Measurements from ENCODE around the gene STAU1. TPM values are rescaled to one million over a fixed set of nuclear protein-coding genes. Genes with fewer than 3 reads are reported as not detected.

STAU1 gene
- total and polyA plus RNA-seq, 2 of the 13 experiments (the other 11 are each of a cell fraction or from before 2014, with no cell fraction given) = 119 to 133 TPM

- TF ChIP-seq ZBTB40 (IDR thresholded peaks at IDR 0.05) (no peak), ZBTB40 (CRISPR knock-in tag; IDR thresholded peaks at IDR 0.05) (no peak), ZNF326 (CRISPR knock-in tag; IDR thresholded peaks at IDR 0.05; ENCODE audit: borderline replicate concordance) (no peak), ZNF264 (CRISPR knock-in tag; IDR thresholded peaks at IDR 0.05) (no peak), ZNF367 (CRISPR knock-in tag; IDR thresholded peaks at IDR 0.05; ENCODE audit: borderline replicate concordance) (no peak), ZNF792 (CRISPR knock-in tag; IDR thresholded peaks at IDR 0.05) (peak; percentile 54; the same call in 1 of the 2 replicates), FOXJ3 (CRISPR knock-in tag; IDR thresholded peaks at IDR 0.05; ENCODE audit: borderline replicate concordance) (no peak), KDM3A (CRISPR knock-in tag; IDR thresholded peaks at IDR 0.05; ENCODE audit: low read depth) (no peak), ZNF18 (CRISPR knock-in tag; IDR thresholded peaks at IDR 0.05; ENCODE audit: insufficient replicate concordance) (no peak), TRAFD1 (CRISPR knock-in tag; IDR thresholded peaks at IDR 0.05; ENCODE audit: borderline replicate concordance) (no peak)
- TF ChIP-seq, protein P1, sequence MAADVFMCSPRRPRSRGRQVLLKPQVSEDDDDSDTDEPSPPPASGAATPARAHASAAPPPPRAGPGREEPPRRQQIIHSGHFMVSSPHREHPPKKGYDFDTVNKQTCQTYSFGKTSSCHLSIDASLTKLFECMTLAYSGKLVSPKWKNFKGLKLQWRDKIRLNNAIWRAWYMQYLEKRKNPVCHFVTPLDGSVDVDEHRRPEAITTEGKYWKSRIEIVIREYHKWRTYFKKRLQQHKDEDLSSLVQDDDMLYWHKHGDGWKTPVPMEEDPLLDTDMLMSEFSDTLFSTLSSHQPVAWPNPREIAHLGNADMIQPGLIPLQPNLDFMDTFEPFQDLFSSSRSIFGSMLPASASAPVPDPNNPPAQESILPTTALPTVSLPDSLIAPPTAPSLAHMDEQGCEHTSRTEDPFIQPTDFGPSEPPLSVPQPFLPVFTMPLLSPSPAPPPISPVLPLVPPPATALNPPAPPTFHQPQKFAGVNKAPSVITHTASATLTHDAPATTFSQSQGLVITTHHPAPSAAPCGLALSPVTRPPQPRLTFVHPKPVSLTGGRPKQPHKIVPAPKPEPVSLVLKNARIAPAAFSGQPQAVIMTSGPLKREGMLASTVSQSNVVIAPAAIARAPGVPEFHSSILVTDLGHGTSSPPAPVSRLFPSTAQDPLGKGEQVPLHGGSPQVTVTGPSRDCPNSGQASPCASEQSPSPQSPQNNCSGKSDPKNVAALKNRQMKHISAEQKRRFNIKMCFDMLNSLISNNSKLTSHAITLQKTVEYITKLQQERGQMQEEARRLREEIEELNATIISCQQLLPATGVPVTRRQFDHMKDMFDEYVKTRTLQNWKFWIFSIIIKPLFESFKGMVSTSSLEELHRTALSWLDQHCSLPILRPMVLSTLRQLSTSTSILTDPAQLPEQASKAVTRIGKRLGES (CRISPR knock-in tag; IDR thresholded peaks at IDR 0.05; ENCODE audit: borderline replicate concordance) = no peak
- TF ChIP-seq, protein P2, sequence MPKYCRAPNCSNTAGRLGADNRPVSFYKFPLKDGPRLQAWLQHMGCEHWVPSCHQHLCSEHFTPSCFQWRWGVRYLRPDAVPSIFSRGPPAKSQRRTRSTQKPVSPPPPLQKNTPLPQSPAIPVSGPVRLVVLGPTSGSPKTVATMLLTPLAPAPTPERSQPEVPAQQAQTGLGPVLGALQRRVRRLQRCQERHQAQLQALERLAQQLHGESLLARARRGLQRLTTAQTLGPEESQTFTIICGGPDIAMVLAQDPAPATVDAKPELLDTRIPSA (CRISPR knock-in tag; IDR thresholded peaks at IDR 0.05; ENCODE audit: borderline replicate concordance) = no peak
These were observed 1.4 kb downstream of the STAU1 start (continued) for GRCh38 chr20:49186535-49187329.
